IPS DF 19.7 (cell line): ENCODE data around the gene RAB40B.

Source experiments
- DNase-seq: peaks from one replicate; pipeline ENCODE4 v3.0.0-alpha.2; 2013; ENCODE audit warnings: low read depth, low spot score

Gene RAB40B

GRCh38 chr17:82649501-82650261 lies 48.8 kb downstream of the RAB40B start:
- no peak for DNase-seq

DNA sequence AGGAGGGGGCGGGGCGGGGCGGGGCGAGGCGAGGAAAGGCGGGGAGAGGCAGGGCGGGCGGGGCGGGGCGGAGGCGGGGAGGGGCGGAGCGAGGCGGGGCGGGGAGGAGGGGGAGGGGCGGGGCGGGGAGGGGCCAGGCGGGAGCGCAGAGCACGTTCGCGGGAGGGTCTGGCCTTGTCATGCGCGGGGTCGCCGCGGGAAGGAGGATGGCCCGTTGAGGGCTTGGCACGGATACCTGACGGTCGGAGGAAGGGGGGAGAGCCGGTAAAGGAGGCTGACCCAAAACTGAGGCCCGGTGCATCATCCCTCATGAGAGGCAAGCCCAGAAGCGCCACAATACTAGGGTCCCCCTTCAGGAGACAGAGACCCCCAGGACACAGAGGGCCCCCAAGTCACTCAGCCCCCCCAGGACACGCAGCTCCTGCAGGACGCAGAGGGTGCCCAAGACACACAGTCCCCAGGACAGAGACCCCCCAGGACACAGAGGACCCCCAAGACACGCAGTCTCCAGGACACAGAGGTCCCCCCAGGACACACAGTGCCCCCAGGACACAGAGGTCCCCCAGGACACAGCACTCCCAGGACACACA lies 49.7 kb downstream of the RAB40B start:
- no peak for DNase-seq

- DNase-seq, result peak; percentile 71
These were observed 50.3 kb downstream of the RAB40B start, which contains the start of gene WDR45B for GRCh38 chr17:82648165-82648668. Gene WDR45B (minus strand): TSS chr17:82648444. CDS start chr17:82648340, 104 bp downstream.

GRCh38 chr17:82647593-82648164 lies 50.8 kb downstream of the RAB40B start:
- no peak for DNase-seq

- DNase-seq, result no peak
These were observed 53.0 kb downstream of the RAB40B start for GRCh38 chr17:82645516-82645915.

- DNase-seq, result no peak
These were observed 54.4 kb downstream of the RAB40B start for GRCh38 chr17:82644148-82644547.

GRCh38 chr17:82642022-82642421 lies 56.5 kb downstream of the RAB40B start:
- DNase-seq, result no peak

- no peak for DNase-seq
These were observed 58.5 kb downstream of the RAB40B start for GRCh38 chr17:82640036-82640435.

DNA sequence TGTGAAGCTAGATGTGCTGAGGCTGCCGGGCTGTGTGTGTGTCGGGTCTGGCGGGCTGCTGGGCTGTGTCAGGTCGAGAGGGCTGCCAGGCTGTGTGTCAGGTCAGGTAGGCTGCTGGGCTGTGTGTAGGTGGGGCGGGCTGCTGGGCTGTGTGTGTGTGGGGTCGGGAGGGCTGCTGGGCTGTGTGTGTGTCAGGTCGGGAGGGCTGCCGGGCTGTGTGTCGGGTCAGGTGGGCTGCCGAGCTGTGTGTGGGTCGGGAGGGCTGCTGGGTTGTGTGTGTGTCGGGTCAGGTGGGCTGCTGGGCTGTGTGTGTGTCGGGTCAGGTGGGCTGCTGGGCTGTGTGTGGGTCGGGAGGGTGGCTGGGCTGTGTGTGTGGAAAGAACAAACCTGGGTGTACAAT lies 58.9 kb downstream of the RAB40B start:
- no peak for DNase-seq

GRCh38 chr17:82638183-82638773 lies 60.2 kb downstream of the RAB40B start:
- DNase-seq, result no peak

- DNase-seq, result no peak
These were observed 61.6 kb downstream of the RAB40B start for GRCh38 chr17:82636626-82637598.

- no peak for DNase-seq
These were observed 65.2 kb downstream of the RAB40B start for GRCh38 chr17:82633343-82633742.

DNA sequence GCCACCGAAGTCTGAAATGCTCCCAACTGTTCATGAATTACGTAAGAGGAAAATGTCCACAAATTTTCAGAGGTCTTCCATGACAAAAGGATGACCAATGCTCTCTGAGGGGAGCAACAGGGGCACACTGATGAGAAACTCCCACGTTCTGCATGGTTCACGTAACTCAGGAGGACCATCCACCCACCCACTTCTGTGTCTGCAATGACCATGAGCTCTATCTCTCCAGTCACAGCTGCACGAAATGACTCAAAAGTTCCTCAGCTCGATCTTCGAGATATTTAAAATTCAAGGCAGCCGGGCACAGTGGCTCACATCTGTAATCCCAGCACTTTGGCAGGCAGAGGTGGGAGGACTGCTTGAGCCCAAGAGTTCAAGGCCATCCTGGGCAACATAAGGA lies 66.0 kb downstream of the RAB40B start:
- no peak for DNase-seq

DNA sequence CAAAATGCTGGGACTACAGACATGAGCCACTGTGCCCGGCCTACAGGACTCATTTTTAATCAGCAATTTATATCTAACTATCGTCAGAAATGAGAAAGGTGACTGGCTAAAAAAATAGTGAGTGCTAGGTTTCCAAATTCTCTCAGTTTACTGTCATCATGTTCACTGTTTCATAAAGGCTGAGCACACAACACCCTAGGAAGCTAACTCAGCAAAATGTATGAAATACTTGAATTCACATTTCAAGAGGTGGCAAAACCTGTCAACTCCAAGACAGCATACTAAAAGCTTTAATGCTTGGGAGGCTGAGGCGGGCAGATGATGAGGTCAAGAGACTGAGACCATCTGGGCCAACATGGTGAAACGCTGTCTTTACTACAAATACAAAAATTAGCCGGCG lies 67.0 kb downstream of the RAB40B start:
- no peak for DNase-seq

DNA sequence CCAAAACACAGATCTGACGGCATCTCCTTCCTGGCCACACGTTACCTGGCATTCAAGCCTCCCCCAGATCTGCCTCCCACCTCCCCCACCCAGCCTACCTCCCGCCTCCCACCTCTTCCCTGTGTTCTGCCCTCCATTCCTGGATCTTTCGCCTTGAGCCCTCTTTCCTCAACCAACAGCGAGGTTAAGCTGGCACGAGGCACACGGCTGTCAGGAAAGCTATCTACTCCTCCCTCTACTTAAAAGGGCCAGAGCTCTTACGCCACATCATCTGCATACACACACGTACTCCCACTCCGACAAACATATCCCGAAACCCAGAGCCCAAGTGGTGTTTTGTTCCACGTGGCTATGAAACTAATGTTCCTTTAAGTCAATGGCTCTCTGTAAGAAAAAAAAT lies 68.3 kb downstream of the RAB40B start:
- DNase-seq, result no peak

GRCh38 chr17:82629748-82630147 lies 68.8 kb downstream of the RAB40B start:
- DNase-seq, result no peak

- DNase-seq, result no peak
These were observed 71.1 kb downstream of the RAB40B start for GRCh38 chr17:82627405-82627804.

DNA sequence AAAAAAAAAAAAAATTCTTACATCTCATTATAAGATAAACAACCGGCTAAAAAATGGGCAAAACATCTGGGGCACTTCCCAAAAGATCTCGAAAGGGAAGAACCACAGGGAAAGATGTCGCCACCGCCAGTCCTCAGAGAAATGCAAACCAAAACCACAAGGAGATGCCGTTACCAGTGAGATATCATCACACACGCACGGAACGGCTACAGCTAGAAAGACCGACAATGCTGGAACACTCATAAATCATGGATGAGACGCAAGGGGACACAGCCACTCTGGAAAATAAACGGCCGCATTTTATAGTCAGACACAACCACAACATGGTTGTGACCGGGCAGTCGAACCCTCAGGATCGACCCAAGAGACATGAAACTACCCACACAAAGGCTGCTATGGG lies 74.8 kb downstream of the RAB40B start:
- no peak for DNase-seq

- no peak for DNase-seq
These were observed 78.9 kb downstream of the RAB40B start for GRCh38 chr17:82619641-82620040.

DNA sequence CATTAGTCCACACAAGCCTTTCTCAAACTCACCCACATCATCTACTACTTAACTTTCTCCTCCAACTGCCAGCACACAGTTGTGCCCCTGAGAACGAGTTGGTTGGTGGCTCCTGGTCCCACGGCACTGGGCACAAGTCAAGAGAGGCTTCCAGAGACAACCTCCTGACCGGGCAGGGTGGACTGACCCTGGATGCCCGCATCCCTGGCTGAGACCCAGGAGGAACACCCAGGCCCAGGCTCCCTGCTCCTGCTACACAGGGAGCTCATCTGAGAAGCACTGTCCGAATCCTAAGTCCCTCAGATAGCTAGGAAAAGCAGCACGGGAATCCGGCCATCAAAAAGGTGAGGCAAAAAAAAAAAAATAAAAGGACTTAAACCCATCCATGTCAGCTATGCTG lies 79.3 kb downstream of the RAB40B start:
- no peak for DNase-seq

- DNase-seq, result no peak
These were observed 82.3 kb downstream of the RAB40B start for GRCh38 chr17:82616021-82616711.
